ENCODE data around the gene DIPK1C.
A peak's percentile ranks its signal among the peaks of the same experiment; 100 is the strongest.
"Not testable (repeated sequence)": the region's sequence is repeated elsewhere in the genome, so short reads cannot be mapped to it uniquely, and the experiment has no call there.

DIPK1C gene

GRCh38 chr18:74457043-74457724, at the start of gene DIPK1C:
Gene DIPK1C (minus strand): TSS chr18:74457308. CDS start chr18:74457259, 49 bp downstream.
- no peak for DNase-seq

GRCh38 chr18:74506448-74507084, 49.5 kb upstream of the DIPK1C start:
- DNase-seq, result no peak

- no peak for DNase-seq
These were observed 48.7 kb upstream of the DIPK1C start for GRCh38 chr18:74505776-74506175.

GRCh38 chr18:74503137-74503536, 46.0 kb upstream of the DIPK1C start:
- DNase-seq, result no peak

DNA sequence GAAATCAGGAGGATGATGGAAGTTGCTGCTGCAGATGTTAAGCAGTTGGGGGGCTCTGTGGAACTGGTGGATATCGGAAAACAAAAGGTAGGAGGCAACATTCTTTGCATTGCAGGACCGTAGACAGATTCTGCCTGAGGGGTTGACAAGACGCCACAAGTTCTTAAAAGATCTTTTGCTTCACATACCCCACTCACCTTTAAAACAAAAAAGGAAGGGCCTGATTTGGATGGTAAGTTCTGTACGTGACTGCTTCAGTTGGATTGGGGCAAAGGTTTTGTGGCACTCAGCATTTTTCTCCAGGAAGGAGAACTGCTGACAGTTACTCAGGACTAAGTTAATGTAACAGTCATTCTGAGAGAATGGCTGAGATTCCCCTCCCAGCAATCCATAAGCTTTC, 44.3 kb upstream of the DIPK1C start:
- no peak for DNase-seq

DNA sequence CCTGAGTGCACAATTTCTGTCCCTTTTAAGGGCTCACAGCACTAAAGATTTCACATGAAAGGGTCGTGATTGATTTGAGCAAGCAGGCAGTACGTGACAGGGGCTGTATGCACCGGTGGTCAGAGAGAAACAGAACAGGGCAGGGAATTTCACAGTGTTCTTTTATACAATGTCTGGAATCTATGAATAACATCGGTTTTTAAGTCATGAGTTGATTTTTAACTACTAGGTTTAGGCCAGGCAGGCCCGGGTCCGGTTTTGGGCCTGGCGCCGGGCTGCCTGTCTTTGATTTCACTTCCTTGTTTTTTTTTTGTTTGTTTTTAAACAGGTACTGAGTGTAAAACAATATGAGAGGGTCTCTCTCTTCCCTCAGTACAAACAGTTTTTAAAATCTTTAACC, 43.7 kb upstream of the DIPK1C start:
- DNase-seq, result not testable (repeated sequence)

DNA sequence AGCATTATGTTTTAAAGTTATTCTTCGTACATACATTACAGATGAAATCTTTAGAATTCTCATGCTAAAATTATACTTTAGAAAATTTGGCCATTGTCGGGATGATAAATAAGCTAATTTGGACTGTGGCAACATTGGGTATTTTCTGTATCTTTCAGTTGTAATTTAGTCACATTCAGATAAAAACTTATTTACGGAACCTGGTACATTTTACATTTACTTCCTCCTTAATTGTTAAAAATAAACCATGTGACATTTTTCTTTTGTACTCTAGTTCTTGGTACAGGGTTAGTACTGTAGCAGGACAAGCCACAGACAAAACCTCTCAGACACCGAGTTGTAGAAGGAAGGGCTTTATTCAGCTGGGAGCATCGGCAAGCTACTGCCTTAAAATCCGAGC, 43.3 kb upstream of the DIPK1C start:
- DNase-seq, result no peak

- DNase-seq, result peak; percentile 57
These were observed 42.5 kb upstream of the DIPK1C start for GRCh38 chr18:74499633-74500032.

DNA sequence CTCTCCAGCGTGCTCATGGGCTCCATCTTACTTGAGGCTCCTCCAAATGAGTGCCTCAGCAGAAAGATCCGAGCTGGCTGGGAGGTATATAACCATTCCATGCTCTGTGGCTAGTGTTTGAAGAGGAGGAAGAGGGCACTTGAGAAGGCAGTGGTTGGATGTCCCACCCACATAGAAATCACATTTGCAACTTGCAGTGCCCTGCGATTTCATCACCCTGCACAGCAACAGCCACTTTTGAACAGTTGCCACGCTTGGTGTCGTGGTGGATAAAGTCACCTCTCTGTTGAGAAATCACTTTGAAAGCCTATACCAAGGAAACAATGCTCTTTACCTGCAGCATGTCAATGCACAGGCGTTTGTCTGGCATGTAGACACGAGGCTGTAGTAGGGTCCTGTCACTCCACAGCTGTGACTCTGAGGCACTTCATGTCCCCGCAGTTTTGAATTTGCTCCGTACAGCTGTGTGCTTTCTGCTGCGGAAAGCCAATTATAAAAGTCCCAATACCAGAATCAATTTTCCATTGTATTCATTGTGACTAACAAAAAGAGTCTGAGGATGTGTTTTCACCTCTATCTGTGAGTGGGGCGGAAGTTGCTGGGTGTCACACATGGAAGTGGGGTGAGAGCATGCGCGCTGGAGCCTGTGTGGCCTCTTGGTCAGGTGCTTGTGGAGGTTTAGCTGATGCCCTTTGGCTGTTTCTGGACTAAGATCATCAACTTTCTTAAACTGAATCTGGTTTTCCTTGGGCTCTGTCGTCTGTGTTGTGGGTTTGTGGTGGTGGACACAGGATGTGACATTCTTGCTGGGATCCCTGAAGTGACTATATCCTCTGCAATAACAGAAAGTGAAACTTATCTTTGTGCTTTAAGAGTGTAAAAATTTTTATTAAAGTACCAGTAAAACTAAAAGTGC, 41.9 kb upstream of the DIPK1C start:
- DNase-seq, result peak; percentile 86

DNA sequence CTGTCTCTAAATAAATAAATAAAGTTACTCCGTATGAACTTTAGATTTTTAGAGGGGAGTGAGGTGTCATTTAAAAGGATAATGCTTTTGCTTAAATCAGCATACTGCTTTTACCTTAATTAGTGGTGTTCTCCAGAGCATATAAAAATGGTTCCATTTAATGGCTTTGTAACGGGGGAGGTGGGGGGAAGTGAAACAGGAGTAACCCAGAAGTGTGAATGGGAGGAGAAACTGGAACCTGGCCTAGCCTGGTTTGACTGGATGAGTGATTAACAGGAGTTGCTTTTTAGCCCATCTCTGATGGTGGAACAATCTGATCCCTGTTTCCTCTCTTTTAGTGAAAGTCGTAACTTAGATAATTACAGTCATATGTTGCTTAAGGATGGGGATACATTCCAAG, 40.7 kb upstream of the DIPK1C start:
- DNase-seq, result no peak

- DNase-seq, result no peak
These were observed 40.2 kb upstream of the DIPK1C start for GRCh38 chr18:74497324-74497676.

DNA sequence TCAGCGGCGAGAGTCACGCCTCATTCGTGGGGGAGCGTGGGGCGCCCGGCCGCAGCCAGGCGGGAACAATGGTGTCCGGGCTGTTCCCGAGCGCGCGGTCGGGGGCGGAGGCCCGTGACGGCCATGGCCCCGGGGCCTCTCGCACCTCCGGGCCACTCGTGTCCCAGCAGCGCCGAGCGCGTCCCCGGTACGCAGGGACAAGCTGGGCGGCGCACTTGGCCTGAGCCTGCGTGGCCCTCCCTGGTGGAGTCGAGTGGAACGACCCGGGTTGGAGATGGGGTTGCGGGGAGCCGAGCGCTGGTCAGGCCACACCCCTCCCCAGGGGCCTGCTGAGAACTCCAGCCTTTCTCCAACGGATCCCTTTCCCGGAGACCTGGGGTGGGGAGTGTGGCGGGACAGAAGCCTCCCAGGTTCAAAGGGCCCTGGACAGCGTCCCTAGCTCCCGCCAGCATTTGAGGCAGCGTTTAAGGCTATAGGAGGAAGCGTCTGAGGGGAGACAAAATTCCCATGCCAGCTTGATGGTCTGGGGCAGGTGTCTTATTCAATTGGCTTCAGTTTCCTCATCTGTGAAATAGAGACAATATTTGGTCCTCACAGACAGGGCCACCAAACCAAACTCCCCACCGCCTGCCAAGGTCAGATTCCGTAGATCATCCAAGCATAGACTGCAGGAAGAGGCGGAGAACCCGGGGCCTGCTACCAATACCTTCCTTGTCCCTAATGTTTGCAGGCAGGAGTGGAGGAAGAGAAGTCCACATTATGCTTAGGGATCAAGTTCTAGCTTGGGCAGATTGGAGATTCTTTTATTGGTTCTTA, 39.6 kb upstream of the DIPK1C start:
- DNase-seq, result peak; percentile 57

GRCh38 chr18:74495581-74496507, 38.7 kb upstream of the DIPK1C start, which contains the start of gene CNDP2:
Gene CNDP2 (plus strand): TSS chr18:74496363. CDS start chr18:74499974, 3,611 bp downstream.
- DNase-seq, result peak; percentile 100

- DNase-seq, result no peak
These were observed 37.4 kb upstream of the DIPK1C start for GRCh38 chr18:74494514-74494913.

DNA sequence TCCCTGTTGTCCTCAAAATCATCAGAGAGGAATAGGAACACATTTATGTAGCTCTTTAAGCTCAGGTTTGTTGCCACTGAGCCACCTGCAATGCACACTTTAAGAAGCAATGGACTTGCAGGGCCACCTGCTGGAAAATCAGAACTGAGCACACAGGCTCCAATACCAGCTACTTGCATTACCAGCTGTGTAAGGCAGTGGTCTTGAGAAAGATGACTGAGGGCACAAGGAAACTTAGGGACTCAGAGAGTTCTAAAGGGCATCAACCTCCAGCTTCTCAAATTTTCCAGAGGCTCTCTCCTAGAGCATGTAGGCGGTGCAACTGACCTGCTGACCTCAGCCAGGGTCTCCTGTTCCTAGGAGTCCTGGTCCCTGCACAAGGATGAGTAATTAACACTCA, 36.6 kb upstream of the DIPK1C start:
- DNase-seq, result peak; percentile 38

DNA sequence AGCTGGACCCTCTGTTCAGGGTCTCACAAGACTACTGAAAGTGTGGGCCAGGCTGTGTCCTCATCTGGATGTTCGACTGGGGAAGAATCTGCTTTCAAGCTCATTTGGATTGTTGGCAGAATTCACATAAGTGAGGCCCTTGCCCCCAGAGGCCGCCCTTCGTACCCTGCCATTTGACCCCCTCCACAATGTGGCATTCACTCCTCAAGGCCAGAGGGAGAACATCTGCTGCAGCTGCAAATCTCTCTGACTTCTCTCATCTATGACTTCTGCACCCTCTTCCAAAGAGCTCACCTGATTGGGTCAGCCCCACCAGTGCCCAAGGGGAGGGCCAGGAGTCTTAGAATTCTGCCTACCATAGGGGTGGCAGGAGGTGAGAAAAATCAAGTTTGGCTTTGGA, 35.2 kb upstream of the DIPK1C start:
- no peak for DNase-seq

DNA sequence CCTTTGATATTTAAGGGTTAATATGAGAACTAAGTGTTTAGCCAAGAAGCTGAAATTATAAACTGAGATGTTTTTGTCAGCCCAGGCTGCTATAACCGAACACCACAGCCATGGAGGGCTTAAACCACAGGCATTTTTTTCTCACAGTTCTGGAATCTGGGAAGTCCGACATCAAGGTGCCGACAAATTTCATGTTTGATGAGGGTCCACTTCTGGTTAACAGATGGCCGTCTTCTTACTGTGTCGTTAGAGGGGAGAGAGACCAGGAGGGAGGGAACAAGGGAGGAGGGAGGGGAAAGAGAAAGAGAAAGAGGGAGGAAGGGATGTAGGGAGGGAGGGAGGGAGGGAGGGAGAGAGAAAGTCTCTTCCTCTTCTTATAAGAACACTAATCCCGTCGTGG, 32.6 kb upstream of the DIPK1C start:
- no peak for DNase-seq

DNA sequence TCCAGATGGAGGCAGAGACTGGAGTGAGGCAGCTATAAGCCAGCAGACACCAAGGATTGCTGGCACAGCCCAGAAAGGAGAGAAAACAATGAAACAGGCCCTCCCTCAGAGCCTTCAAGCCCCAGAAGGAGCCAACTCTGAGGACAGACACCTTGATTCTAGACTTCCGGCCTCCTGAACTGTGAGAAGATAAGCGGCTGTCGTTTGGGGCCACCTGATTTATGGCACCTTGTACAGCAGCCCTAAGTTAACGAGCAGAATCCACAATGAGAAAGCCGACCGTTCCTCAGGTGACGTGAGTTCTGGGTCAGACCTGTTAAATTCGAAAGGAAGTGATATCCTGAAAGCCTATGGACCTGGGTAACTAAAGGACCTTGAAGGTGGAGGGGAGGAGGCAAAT, 31.8 kb upstream of the DIPK1C start:
- no peak for DNase-seq

GRCh38 chr18:74488354-74488753, 31.2 kb upstream of the DIPK1C start:
- DNase-seq, result no peak

DNA sequence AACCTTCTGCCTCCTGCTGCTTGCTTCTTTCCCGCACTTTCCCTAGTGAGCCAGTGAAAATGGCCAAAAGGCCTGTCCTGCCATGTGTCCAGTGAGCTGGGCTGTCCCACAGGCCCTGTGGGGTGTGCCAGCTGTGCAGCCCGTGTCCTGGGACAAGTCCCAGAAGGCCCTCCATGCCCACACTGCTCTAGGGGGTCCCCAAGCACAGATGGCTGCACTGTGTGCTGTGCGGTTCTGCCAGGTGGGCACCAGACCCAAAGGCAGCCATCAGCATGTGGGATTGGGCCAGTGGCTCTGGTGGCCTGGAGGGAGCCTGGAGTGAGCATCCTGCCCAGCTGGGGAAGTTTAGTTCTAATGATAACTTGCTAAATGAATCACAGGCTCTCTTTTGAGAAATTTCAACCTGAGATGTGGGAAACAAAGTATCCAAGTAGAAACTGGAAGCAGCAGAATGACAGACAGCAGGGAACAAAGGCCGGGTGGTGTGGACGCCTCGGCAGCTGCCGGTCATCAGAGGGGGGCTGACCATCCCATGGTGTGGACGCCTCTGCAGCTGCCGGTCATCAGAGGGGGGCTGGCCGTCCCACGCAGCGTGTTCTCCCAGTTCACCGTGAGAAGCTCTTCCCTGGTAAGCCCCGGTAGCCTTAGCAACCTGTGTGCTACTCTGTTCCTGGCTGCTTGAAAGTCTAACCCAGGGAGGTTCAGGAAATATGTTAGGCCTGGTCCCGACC, 29.2 kb upstream of the DIPK1C start:
- DNase-seq, result no peak

GRCh38 chr18:74482697-74483096, 25.6 kb upstream of the DIPK1C start:
- no peak for DNase-seq

All from stimulated activated CD8-positive, alpha-beta memory T cell treated with anti-CD3 and anti-CD28 coated beads, Interleukin-4, amount 100 ng/mL, for 48 hours (primary cell).